HepG2 (cell line): ENCODE measurements around the gene IGIP. TPM values are rescaled to one million over a fixed set of nuclear protein-coding genes. Genes with fewer than 3 reads are reported as not detected.

Experiments used
- AGO1 ChIP-seq: fragments of 200-400 bp; formaldehyde crosslinking; IDR thresholded peaks from 2 replicates; pipeline ENCODE4 v1.6.1; 2017; ENCODE audit warnings: mild to moderate bottlenecking, low read depth, low read length, moderate library complexity; ENCODE audit not compliant: poor library complexity, severe bottlenecking
- KDM6A ChIP-seq: IDR thresholded peaks from 2 replicates; pipeline ENCODE4 v1.6.1; 2016; ENCODE audit warnings: low read depth
- MEF2D ChIP-seq: sonication (generic); formaldehyde crosslinking; IDR thresholded peaks from 2 replicates; pipeline ENCODE4 v1.5.1; 2020; ENCODE audit warnings: mild to moderate bottlenecking, missing genetic modification reagents
- MXD4 ChIP-seq: IDR thresholded peaks from 2 replicates; pipeline ENCODE4 v1.6.1; 2016; ENCODE audit warnings: mild to moderate bottlenecking, missing biosample characterization, missing genetic modification reagents
- RAD21 ChIP-seq: fragments of 450-650 bp; formaldehyde crosslinking; IDR thresholded peaks from 2 replicates; pipeline ENCODE4 v1.5.0; 2020; ENCODE audit warnings: mild to moderate bottlenecking
- TARDBP ChIP-seq: sonication (generic); formaldehyde crosslinking; IDR thresholded peaks from 2 replicates; pipeline ENCODE4 v1.8.0; 2022; ENCODE audit warnings: mild to moderate bottlenecking, missing genetic modification reagents
- TBX2 ChIP-seq: sonication (generic); formaldehyde crosslinking; IDR thresholded peaks from 2 replicates; pipeline ENCODE4 v1.5.0; 2020; ENCODE audit warnings: missing genetic modification reagents, mild to moderate bottlenecking, borderline replicate concordance
- ZBTB7A ChIP-seq: sonication (generic); formaldehyde crosslinking; IDR thresholded peaks from 2 replicates; pipeline ENCODE4 v1.8.0; 2022; ENCODE audit warnings: mild to moderate bottlenecking, missing genetic modification reagents
- ZFP36 ChIP-seq: fragments of 150-350 bp; IDR thresholded peaks from 2 replicates; pipeline ENCODE4 v1.6.1; 2018; ENCODE audit warnings: borderline replicate concordance, low read length, low read depth; ENCODE audit not compliant: partially characterized antibody
- ZNF12 ChIP-seq: sonication (generic); formaldehyde crosslinking; IDR thresholded peaks from 2 replicates; pipeline ENCODE4 v1.5.0; 2020; ENCODE audit warnings: missing genetic modification reagents
- ZNF160 ChIP-seq: sonication (generic); formaldehyde crosslinking; IDR thresholded peaks from 2 replicates; pipeline ENCODE4 v1.8.0; 2022; ENCODE audit warnings: mild to moderate bottlenecking, inconsistent platforms, missing genetic modification reagents
- ZNF644 ChIP-seq: IDR thresholded peaks from 2 replicates; pipeline ENCODE4 v1.6.1; 2016; ENCODE audit warnings: low read depth
- ZNF792 ChIP-seq: IDR thresholded peaks from 2 replicates; pipeline ENCODE4 v1.6.1; 2016
- ZSCAN31 ChIP-seq: sonication (generic); formaldehyde crosslinking; IDR thresholded peaks from 2 replicates; pipeline ENCODE4 v1.5.0; 2020; ENCODE audit warnings: low read depth, mild to moderate bottlenecking, missing genetic modification reagents
- polyA plus RNA-seq, 8 experiments: library from polyadenylated mRNA; depleted of rRNA in 3 of 8; stranded (reverse) in 7 of 8; unstranded in 1 of 8; fragments of >200 nt; fragmentation: Illumina TruSeq in 4 of 8; extraction: Trizol in 4 of 8; gene quantifications; 2 replicates each; pipeline versions ENCODE4 v1.2.1 to v1.2.3, GENCODE V29; 2011 to 2016; ENCODE audit warnings: low read depth in 4 of 8, missing spikeins in 1 of 8, mixed read lengths in 1 of 8; ENCODE audit not compliant: insufficient read depth in 1 of 8
- total RNA-seq, 5 experiments: library from RNA; depleted of rRNA; stranded (reverse); fragments of >200 nt; fragmentation: Illumina TruSeq; extraction: Trizol; gene quantifications; 2 replicates each; pipeline ENCODE4 v1.2.3, GENCODE V29; 2016; ENCODE audit warnings: low read depth in 1 of 5
- TF ChIP-seq, protein P1 (sequence below): IDR thresholded peaks from 2 replicates; pipeline ENCODE4 v1.6.1; 2016; ENCODE audit warnings: mild to moderate bottlenecking, missing biosample characterization, missing genetic modification reagents
- TF ChIP-seq, protein P2 (sequence below): sonication (generic); formaldehyde crosslinking; conservative IDR thresholded peaks from 2 replicates; pipeline ENCODE4 v1.8.0; 2022; ENCODE audit warnings: mild to moderate bottlenecking, moderate library complexity, missing genetic modification reagents
- TF ChIP-seq, protein P3 (sequence below): IDR thresholded peaks from 2 replicates; pipeline ENCODE4 v1.4.0; 2020; ENCODE audit warnings: mild to moderate bottlenecking, missing genetic modification reagents
- TF ChIP-seq, protein P4 (sequence below): sonication (generic); formaldehyde crosslinking; IDR thresholded peaks from 2 replicates; pipeline ENCODE4 v1.4.0; 2020; ENCODE audit warnings: missing genetic modification reagents
- TF ChIP-seq, protein P5 (sequence below): sonication (generic); formaldehyde crosslinking; conservative IDR thresholded peaks from 2 replicates; pipeline ENCODE4 v1.4.0; 2020; ENCODE audit warnings: missing genetic modification reagents
- TF ChIP-seq, protein P6 (sequence below): sonication (generic); formaldehyde crosslinking; IDR thresholded peaks from 2 replicates; pipeline ENCODE4 v1.9.0; 2022; ENCODE audit warnings: missing genetic modification reagents, mild to moderate bottlenecking, borderline replicate concordance

IGIP gene
- total and polyA plus RNA-seq, 2 of the 13 experiments (the other 11 are each of a cell fraction or from before 2014, with no cell fraction given) = 1.7 to 2.1 TPM

DNA sequence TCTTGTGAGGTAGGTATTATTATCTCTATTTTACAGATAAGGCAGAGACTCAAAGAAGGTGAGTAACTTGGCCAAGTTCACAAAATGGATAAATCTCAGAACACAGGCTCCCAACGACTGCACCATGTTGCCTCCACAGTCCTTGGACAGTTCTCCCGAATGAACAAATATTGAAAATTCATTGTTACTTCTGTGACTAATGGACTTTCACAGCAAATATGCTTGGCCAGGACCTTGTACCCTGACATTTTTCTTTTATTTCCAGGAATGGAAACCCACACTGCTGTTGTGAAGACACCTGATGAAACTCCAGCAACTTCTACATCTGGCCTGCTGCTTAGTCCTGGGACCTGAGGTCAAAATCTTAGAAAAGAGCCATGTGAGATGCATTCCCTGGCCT is 46.7 kb downstream of the IGIP start (continued):
- TF ChIP-seq, protein P1, sequence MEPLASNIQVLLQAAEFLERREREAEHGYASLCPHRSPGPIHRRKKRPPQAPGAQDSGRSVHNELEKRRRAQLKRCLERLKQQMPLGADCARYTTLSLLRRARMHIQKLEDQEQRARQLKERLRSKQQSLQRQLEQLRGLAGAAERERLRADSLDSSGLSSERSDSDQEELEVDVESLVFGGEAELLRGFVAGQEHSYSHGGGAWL (CRISPR knock-in tag) = no peak
- TF ChIP-seq, protein P2, sequence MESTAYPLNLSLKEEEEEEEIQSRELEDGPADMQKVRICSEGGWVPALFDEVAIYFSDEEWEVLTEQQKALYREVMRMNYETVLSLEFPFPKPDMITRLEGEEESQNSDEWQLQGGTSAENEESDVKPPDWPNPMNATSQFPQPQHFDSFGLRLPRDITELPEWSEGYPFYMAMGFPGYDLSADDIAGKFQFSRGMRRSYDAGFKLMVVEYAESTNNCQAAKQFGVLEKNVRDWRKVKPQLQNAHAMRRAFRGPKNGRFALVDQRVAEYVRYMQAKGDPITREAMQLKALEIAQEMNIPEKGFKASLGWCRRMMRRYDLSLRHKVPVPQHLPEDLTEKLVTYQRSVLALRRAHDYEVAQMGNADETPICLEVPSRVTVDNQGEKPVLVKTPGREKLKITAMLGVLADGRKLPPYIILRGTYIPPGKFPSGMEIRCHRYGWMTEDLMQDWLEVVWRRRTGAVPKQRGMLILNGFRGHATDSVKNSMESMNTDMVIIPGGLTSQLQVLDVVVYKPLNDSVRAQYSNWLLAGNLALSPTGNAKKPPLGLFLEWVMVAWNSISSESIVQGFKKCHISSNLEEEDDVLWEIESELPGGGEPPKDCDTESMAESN (CRISPR knock-in tag) = no peak
- TF ChIP-seq ZNF12 (no peak), ZSCAN31 (CRISPR knock-in tag) (no peak), ZNF792 (CRISPR knock-in tag) (no peak), MEF2D (CRISPR knock-in tag) (no peak), RAD21 (CRISPR knock-in tag) (no peak), MXD4 (CRISPR knock-in tag) (no peak), TBX2 (CRISPR knock-in tag) (no peak), ZBTB7A (CRISPR knock-in tag) (no peak), AGO1 (no peak), KDM6A (CRISPR knock-in tag) (peak; percentile 30; the same call in 1 of the 2 replicates), TARDBP (CRISPR knock-in tag) (no peak), ZNF160 (CRISPR knock-in tag) (no peak), ZNF644 (CRISPR knock-in tag) (peak; percentile 58; the same call in 1 of the 2 replicates), ZFP36 (no peak)
- TF ChIP-seq, protein P3, sequence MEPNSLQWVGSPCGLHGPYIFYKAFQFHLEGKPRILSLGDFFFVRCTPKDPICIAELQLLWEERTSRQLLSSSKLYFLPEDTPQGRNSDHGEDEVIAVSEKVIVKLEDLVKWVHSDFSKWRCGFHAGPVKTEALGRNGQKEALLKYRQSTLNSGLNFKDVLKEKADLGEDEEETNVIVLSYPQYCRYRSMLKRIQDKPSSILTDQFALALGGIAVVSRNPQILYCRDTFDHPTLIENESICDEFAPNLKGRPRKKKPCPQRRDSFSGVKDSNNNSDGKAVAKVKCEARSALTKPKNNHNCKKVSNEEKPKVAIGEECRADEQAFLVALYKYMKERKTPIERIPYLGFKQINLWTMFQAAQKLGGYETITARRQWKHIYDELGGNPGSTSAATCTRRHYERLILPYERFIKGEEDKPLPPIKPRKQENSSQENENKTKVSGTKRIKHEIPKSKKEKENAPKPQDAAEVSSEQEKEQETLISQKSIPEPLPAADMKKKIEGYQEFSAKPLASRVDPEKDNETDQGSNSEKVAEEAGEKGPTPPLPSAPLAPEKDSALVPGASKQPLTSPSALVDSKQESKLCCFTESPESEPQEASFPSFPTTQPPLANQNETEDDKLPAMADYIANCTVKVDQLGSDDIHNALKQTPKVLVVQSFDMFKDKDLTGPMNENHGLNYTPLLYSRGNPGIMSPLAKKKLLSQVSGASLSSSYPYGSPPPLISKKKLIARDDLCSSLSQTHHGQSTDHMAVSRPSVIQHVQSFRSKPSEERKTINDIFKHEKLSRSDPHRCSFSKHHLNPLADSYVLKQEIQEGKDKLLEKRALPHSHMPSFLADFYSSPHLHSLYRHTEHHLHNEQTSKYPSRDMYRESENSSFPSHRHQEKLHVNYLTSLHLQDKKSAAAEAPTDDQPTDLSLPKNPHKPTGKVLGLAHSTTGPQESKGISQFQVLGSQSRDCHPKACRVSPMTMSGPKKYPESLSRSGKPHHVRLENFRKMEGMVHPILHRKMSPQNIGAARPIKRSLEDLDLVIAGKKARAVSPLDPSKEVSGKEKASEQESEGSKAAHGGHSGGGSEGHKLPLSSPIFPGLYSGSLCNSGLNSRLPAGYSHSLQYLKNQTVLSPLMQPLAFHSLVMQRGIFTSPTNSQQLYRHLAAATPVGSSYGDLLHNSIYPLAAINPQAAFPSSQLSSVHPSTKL = peak; percentile 68; the same call in 1 of the 2 replicates
- TF ChIP-seq, protein P4, sequence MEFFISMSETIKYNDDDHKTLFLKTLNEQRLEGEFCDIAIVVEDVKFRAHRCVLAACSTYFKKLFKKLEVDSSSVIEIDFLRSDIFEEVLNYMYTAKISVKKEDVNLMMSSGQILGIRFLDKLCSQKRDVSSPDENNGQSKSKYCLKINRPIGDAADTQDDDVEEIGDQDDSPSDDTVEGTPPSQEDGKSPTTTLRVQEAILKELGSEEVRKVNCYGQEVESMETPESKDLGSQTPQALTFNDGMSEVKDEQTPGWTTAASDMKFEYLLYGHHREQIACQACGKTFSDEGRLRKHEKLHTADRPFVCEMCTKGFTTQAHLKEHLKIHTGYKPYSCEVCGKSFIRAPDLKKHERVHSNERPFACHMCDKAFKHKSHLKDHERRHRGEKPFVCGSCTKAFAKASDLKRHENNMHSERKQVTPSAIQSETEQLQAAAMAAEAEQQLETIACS (CRISPR knock-in tag) = no peak
- TF ChIP-seq, protein P5, sequence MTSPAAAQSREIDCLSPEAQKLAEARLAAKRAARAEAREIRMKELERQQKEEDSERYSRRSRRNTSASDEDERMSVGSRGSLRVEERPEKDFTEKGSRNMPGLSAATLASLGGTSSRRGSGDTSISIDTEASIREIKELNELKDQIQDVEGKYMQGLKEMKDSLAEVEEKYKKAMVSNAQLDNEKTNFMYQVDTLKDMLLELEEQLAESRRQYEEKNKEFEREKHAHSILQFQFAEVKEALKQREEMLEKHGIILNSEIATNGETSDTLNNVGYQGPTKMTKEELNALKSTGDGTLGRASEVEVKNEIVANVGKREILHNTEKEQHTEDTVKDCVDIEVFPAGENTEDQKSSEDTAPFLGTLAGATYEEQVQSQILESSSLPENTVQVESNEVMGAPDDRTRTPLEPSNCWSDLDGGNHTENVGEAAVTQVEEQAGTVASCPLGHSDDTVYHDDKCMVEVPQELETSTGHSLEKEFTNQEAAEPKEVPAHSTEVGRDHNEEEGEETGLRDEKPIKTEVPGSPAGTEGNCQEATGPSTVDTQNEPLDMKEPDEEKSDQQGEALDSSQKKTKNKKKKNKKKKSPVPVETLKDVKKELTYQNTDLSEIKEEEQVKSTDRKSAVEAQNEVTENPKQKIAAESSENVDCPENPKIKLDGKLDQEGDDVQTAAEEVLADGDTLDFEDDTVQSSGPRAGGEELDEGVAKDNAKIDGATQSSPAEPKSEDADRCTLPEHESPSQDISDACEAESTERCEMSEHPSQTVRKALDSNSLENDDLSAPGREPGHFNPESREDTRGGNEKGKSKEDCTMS = no peak
- TF ChIP-seq, protein P6, sequence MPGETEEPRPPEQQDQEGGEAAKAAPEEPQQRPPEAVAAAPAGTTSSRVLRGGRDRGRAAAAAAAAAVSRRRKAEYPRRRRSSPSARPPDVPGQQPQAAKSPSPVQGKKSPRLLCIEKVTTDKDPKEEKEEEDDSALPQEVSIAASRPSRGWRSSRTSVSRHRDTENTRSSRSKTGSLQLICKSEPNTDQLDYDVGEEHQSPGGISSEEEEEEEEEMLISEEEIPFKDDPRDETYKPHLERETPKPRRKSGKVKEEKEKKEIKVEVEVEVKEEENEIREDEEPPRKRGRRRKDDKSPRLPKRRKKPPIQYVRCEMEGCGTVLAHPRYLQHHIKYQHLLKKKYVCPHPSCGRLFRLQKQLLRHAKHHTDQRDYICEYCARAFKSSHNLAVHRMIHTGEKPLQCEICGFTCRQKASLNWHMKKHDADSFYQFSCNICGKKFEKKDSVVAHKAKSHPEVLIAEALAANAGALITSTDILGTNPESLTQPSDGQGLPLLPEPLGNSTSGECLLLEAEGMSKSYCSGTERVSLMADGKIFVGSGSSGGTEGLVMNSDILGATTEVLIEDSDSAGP (CRISPR knock-in tag) = no peak
